WERI-Rb-1 (cell line): ENCODE data around the gene UBE2J1.

Source experiments
- DNase-seq: peaks from one replicate; pipeline ENCODE4 v3.0.0-alpha.2; 2020
- H3K27ac ChIP-seq: fragments of 250-450 bp; sonication (Bioruptor Pico); 2 replicates; pipeline ENCODE4 v1.5.1; 2020; ENCODE audit warnings: mild to moderate bottlenecking, moderate library complexity
- H3K27me3 ChIP-seq: fragments of 250-450 bp; sonication (Bioruptor Pico); 2 replicates; pipeline ENCODE4 v1.5.1; 2021; ENCODE audit warnings: mild to moderate bottlenecking, low read depth, moderate library complexity; ENCODE audit not compliant: insufficient read depth, severe bottlenecking
- H3K36me3 ChIP-seq: fragments of 250-450 bp; sonication (Bioruptor Pico); 2 replicates; pipeline ENCODE4 v1.5.1; 2020; ENCODE audit warnings: mild to moderate bottlenecking, moderate library complexity
- H3K4me3 ChIP-seq: 2 replicates; pipeline ENCODE4 v1.5.1; 2011; ENCODE audit warnings: low read depth, mild to moderate bottlenecking, control low read depth, low read length
- H3K9me3 ChIP-seq: fragments of 250-450 bp; sonication (Bioruptor Pico); 2 replicates; pipeline ENCODE4 v1.5.1; 2021; ENCODE audit warnings: mild to moderate bottlenecking, moderate library complexity; ENCODE audit not compliant: severe bottlenecking
- TF ChIP-seq, protein P1 (sequence below): IDR thresholded peaks from 2 replicates; pipeline ENCODE4 v1.5.1; 2011; ENCODE audit warnings: low read depth, mild to moderate bottlenecking, control low read depth, inconsistent platforms, low read length

The UBE2J1 gene

DNA sequence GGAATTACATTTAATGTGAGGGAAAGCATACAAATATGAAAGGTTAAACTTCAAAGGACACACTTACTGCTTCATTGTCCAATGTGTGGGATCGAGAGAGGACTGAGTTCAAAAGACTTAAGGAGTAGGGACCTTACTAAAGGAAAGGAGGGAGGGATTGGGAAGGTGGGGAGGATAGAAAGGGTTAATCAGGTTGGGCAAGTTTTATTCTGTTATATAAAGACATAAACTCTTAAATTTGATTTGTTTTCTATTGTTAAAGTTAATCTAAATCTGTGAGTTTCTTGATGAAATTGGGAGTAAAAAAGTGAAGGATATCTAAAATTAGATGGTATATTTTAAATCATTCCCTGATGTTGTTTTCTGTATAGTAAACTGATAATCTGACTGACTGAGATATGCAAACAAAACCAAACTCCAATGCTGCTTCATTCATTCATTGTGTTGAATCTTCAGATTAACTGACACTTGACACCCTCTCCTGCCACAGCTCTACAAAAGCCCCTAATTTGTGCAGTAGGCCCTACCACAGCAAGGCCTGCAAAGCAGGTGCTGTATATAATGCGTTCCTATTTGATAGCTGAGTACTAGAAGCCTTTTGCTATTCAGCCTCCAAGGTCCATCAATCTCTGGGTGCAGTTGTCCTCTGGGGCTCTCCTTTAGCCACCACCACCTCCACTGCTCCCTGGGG lies 1.3 kb upstream of the UBE2J1 start:
- Histone ChIP-seq H3K27me3 (no peaks in the 10 kb centered on the region), H3K4me3 (no peak overlapping the region), H3K9me3 (no peaks in the 10 kb centered on the region), H3K36me3 (no peaks in the 10 kb centered on the region), H3K27ac (no peak overlapping the region)
- DNase-seq: peak; percentile 25
- TF ChIP-seq, protein P1, sequence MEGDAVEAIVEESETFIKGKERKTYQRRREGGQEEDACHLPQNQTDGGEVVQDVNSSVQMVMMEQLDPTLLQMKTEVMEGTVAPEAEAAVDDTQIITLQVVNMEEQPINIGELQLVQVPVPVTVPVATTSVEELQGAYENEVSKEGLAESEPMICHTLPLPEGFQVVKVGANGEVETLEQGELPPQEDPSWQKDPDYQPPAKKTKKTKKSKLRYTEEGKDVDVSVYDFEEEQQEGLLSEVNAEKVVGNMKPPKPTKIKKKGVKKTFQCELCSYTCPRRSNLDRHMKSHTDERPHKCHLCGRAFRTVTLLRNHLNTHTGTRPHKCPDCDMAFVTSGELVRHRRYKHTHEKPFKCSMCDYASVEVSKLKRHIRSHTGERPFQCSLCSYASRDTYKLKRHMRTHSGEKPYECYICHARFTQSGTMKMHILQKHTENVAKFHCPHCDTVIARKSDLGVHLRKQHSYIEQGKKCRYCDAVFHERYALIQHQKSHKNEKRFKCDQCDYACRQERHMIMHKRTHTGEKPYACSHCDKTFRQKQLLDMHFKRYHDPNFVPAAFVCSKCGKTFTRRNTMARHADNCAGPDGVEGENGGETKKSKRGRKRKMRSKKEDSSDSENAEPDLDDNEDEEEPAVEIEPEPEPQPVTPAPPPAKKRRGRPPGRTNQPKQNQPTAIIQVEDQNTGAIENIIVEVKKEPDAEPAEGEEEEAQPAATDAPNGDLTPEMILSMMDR: no peak

DNA sequence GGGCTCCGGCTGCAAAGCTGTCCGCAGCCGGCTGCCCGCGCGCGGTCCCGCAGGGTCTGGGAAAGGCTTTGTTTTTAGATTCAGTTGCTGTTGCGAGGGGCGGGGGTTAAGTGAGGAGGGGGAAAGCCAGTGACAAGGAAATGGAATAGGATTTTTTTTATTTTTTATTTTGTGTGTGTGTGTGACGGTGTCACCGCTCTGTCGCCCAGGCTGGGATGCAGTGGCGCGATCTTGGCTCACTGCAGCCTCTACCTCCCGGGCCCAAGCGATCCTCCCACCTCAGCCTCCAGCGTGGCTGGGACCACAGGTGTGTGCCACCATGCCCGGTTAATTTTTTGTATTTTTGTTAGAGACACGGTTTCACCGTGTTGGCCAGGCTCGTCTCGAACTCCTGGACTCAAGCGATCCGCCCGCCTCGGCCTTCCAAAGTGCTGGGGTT lies 615 bp upstream of the UBE2J1 start:
- TF ChIP-seq, protein P1: no peak
- H3K27me3 ChIP-seq: no peaks in the 10 kb centered on the region
- H3K9me3 ChIP-seq: no peaks in the 10 kb centered on the region
- no peak for DNase-seq
- H3K27ac ChIP-seq: peak overlapping the region; percentile 95
- H3K36me3 ChIP-seq: no peaks in the 10 kb centered on the region
- peak overlapping the region; percentile 66 for H3K4me3 ChIP-seq

DNA sequence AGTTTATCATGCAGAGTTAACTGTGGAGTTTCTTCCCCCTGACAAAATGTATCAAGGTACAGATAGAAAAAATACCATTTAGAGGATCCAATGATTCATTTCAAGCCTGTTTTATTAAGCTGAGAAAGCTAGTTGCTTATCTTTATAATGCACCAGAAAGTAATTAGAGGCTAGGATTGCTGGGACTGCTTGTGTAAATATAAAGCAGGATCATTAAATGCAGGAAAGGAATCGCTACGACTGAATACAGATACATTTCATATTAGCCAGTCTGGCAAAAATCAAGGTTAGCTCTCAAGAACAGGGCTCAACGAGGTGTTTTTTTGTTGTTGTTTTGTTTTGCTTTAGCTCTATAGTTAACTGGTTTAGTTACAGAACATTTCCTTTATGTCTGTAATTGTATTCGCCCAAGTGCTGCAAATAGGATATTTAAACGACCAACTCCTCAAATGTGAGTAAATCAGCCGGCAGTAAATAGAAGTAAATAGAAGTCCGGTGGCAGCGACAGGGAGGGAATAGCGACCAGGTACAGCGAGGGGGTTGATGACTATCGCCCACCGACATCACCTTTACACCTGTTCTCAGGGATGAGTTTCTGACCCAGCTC lies 748 bp downstream of the UBE2J1 start:
- DNase-seq: no peak
- no peaks in the 10 kb centered on the region for H3K36me3 ChIP-seq
- H3K27ac ChIP-seq: peak overlapping the region; percentile 95
- H3K4me3 ChIP-seq: peak overlapping the region; percentile 66
- H3K9me3 ChIP-seq: no peaks in the 10 kb centered on the region
- TF ChIP-seq, protein P1: no peak
- no peaks in the 10 kb centered on the region for H3K27me3 ChIP-seq

DNA sequence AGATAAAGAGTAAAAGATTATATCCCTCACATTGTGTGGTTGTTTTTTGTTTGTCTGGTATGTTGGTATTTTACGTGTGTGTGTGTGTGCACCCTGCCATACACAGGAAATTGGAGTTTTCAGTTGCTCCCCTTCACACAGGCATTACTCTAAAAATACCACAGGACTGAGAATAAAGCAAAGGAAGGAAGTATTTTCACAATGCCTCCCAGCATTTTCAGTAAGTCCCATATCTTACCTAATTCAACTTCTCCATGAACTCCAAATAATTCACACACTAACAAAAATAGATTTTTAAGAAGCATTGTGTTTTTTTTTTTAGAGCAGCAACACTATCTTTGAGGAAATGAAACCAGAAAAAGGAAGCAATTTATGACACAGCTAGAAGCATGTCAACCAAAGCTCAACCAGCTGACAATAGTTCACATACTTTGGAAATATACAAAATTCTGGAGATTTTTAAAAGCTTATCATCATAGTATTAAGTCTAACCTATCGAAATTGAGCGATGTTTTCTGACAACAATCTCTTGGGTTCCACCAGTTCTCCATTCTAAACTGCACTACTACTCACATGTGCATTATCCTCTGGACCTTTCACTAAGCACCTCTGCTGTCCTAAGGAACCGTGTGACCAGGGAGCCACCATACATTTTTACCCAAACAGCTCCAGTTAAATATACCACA lies 2.1 kb downstream of the UBE2J1 start:
- H3K27ac ChIP-seq: no peak overlapping the region

DNA sequence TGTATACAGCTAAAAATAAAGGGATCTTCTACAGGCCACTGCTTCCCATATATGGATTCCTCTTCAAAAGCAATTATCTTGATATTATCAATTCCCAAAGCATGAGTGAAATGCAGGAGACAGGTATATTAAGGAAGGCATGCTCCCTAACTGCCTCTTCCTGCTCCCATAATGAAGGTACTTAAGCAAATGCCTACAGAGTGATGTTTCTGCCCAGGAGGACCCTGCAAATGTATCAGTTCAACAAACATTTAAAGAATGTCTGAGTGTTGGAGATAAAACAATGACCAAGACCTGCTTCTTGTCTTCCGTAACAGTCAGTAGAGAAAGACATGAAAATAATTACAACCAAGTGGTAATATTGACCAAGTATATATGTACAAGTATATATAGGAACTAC lies 4.2 kb downstream of the UBE2J1 start:
- Histone ChIP-seq H3K9me3 (no peaks in the 10 kb centered on the region), H3K36me3 (no peaks in the 10 kb centered on the region), H3K4me3 (no peak overlapping the region), H3K27me3 (no peaks in the 10 kb centered on the region), H3K27ac (no peak overlapping the region)
- TF ChIP-seq, protein P1: no peak
- no peak for DNase-seq

More for the DNA sequence above, 2.1 kb downstream of the UBE2J1 start:
- Histone ChIP-seq H3K36me3 (no peaks in the 10 kb centered on the region), H3K9me3 (no peaks in the 10 kb centered on the region), H3K4me3 (no peak overlapping the region), H3K27me3 (no peaks in the 10 kb centered on the region)
- no peak for DNase-seq
- TF ChIP-seq, protein P1: no peak
